Tibial nerve (tissue), 4 donors: Measurements from ENCODE around the gene NKD2.

Experiments used
- EP300 ChIP-seq, 2 donors: sonication (generic); formaldehyde crosslinking; IDR thresholded peaks; one replicate each; pipeline ENCODE4 v1.6.1; 2017; ENCODE audit warnings: antibody characterized with exemption in 2 of 2, mild to moderate bottlenecking in 1 of 2
- POLR2A ChIP-seq, 2 donors: fragments of 450-650 bp; IDR thresholded peaks; one replicate each; pipeline ENCODE4 v1.6.1; 2017; ENCODE audit warnings: antibody characterized with exemption in 2 of 2, mild to moderate bottlenecking in 2 of 2, moderate library complexity in 2 of 2
- TF ChIP-seq, protein P1 (sequence below), 5 experiments: fragments of 200-600 bp in 3 of 5; fragments of 450-650 bp in 2 of 5; sonication (generic) in 3 of 5; IDR thresholded peaks; one replicate each; pipeline ENCODE4 v1.5.1; 2016 to 2019; ENCODE audit warnings: antibody characterized with exemption in 5 of 5, mild to moderate bottlenecking in 3 of 5, moderate library complexity in 2 of 5

DNA sequence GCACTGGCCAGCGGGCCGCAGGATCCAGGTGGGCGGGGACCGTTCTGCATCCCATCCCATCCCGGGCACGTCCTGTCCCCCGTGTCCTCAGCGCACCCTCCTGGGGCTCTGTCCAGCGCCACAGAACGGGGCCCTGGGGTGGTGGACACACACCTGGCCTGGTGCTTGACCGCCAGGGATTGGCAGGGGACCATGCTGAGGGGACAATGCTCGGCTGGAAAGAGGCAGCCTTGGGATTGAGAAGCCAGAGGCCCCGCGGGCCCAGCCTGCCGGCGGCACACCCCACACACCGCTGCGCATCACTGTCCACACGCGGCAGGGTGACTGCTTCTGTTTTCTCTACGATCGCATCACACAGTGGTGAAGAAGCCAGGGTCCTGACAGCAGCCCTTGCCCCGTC, 70.2 kb downstream of the NKD2 start:
- TF ChIP-seq, protein P1, sequence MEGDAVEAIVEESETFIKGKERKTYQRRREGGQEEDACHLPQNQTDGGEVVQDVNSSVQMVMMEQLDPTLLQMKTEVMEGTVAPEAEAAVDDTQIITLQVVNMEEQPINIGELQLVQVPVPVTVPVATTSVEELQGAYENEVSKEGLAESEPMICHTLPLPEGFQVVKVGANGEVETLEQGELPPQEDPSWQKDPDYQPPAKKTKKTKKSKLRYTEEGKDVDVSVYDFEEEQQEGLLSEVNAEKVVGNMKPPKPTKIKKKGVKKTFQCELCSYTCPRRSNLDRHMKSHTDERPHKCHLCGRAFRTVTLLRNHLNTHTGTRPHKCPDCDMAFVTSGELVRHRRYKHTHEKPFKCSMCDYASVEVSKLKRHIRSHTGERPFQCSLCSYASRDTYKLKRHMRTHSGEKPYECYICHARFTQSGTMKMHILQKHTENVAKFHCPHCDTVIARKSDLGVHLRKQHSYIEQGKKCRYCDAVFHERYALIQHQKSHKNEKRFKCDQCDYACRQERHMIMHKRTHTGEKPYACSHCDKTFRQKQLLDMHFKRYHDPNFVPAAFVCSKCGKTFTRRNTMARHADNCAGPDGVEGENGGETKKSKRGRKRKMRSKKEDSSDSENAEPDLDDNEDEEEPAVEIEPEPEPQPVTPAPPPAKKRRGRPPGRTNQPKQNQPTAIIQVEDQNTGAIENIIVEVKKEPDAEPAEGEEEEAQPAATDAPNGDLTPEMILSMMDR (IDR thresholded peaks at IDR 0.05), result no peak
- TF ChIP-seq POLR2A (IDR thresholded peaks at IDR 0.05) (no peak), EP300 (IDR thresholded peaks at IDR 0.05) (no peak)
